Astrocyte of the spinal cord (primary cell): ENCODE results near the gene ABLIM2.

Experiments used
- DNase-seq: peaks from one replicate; pipeline ENCODE4 v3.0.0; 2011; ENCODE audit warnings: low read depth, low spot score
- H3K4me3 ChIP-seq: 2 replicates; pipeline ENCODE4 v1.5.1; 2011; ENCODE audit warnings: low read depth, mild to moderate bottlenecking, low read length, moderate library complexity
- in situ Hi-C: cut with HindIII; loops from 2 replicates; pipeline ENCODE4 v1.10.0; 2017; ENCODE audit warnings: low sequenced_read_pairs
- TF ChIP-seq, protein P1 (sequence below): IDR thresholded peaks from 2 replicates; pipeline ENCODE4 v1.5.1; 2012; ENCODE audit warnings: low read depth, mild to moderate bottlenecking, low read length, inconsistent platforms

The ABLIM2 gene

GRCh38 chr4:8192748-8193738 lies 34.4 kb upstream of the ABLIM2 start:
- H3K4me3 ChIP-seq, result no peak overlapping the region
- TF ChIP-seq, protein P1, sequence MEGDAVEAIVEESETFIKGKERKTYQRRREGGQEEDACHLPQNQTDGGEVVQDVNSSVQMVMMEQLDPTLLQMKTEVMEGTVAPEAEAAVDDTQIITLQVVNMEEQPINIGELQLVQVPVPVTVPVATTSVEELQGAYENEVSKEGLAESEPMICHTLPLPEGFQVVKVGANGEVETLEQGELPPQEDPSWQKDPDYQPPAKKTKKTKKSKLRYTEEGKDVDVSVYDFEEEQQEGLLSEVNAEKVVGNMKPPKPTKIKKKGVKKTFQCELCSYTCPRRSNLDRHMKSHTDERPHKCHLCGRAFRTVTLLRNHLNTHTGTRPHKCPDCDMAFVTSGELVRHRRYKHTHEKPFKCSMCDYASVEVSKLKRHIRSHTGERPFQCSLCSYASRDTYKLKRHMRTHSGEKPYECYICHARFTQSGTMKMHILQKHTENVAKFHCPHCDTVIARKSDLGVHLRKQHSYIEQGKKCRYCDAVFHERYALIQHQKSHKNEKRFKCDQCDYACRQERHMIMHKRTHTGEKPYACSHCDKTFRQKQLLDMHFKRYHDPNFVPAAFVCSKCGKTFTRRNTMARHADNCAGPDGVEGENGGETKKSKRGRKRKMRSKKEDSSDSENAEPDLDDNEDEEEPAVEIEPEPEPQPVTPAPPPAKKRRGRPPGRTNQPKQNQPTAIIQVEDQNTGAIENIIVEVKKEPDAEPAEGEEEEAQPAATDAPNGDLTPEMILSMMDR, result peak; percentile 34
- DNase-seq, result peak; percentile 50
- in situ Hi-C loops, result no loop called here

DNA sequence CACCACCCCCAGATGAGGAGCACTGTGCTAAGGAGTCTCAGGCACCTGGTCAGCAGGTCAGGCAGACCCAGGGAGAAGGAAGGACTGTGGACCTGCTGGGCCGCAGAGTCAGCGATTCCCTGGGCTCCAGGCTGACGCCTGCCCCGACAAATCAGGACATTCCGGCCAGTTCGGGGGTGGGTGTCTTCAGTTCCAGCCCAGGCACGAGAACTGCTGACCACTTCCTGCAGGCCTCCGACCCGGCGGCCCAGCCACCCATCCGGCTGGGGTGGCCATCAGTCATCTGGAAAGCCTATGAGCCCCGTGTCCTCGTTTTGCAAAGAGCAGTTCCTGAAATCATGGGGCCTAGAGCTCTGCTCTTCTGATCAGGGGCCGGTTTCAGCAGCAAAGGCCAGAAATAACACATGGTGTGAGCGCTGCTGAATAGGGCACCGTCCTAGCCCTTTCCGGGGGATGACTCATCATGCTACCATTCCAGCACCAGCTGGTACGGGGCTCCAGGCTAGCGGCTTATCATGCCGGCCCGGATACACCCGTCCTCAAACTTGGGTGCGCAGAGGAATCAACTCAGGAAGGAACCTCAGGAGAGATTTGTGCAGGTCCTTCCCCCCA lies 32.6 kb upstream of the ABLIM2 start:
- H3K4me3 ChIP-seq, result no peak overlapping the region
- in situ Hi-C loops, result no loop called here
- TF ChIP-seq, protein P1, result no peak
- DNase-seq, result peak; percentile 64

DNA sequence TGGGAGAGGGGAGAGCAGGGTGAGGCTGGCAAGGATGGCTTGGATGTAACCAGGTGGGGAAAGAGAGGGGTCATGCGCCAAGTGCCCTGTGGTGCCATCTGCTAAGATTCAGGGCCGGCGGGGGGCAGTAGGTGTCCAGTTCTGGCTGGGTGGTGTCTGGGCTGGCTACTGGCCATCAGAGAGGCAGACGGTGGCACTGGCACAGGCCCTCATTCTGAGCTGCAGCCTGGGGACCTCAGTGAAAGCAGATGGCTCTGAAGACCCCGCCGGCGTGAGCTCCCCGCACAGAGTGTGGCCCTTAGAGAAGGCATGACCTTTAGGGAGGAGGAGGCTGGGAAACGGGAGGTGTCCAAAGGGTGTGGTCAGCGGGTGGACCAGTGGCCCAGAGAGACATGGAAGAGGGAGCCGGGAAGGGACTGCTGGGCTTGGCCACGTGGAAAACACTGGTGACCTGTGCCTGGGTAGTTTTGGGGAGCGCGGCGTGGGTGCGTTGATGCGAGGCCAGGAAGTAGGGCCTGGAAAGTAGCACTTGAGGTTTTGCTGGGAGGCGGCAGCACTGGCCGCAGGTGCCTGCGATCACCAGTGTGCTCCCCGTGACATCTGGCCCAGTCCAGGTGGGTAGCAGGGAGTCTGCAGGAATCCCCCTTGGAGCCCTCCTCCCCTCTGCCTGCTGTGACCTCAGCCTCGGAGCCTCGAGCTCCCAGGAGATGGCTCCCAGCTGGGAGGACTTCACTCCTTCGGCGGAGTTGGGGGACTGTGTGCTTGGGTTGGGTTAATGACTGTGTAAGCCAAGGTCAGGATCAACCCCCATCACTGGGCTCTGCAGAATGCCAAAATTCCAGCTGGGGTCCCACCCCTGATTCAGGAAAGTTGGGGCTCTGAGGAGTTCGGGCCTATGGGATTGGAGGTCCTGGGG lies 31.2 kb upstream of the ABLIM2 start:
- DNase-seq, result no peak
- no peak overlapping the region for H3K4me3 ChIP-seq
- in situ Hi-C loops, result no loop called here
- TF ChIP-seq, protein P1, result no peak

GRCh38 chr4:8188743-8189550 lies 30.3 kb upstream of the ABLIM2 start:
- TF ChIP-seq, protein P1, result no peak
- in situ Hi-C loops, result no loop called here
- no peak for DNase-seq
- no peak overlapping the region for H3K4me3 ChIP-seq

DNA sequence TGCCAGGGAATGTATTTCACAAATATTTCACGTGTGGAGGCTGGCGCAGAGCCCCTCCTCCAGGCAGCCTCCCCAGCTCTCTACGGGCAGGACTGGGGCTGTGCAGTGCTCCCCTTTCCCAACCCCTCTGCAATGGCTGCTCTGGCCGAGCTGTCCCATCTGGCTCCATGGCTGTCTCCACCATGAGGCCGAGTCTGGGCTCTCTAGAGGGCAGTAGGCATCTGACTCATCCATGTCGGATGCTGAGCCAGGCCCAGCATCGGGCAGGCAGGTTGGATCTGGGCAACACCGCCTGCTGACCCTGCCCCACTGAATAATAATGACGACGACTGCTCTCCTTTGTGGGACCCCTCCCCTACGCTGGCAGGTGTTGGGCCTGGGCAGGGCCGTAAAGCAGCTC lies 29.5 kb upstream of the ABLIM2 start:
- DNase-seq, result peak; percentile 20
- no peak overlapping the region for H3K4me3 ChIP-seq
- TF ChIP-seq, protein P1, result no peak
- in situ Hi-C loops, result no loop called here
